RPMI8226 (cell line): Measurements from ENCODE around the gene BCL2L12.
"Not testable (repeated sequence)": the region's sequence is repeated elsewhere in the genome, so short reads cannot be mapped to it uniquely, and the experiment has no call there.

Source experiments
- DNase-seq: peaks from one replicate; pipeline ENCODE4 v3.0.0-alpha.2; 2015

BCL2L12 gene

GRCh38 chr19:49718991-49719390, 53.3 kb downstream of the BCL2L12 start:
- no peak for DNase-seq

GRCh38 chr19:49719420-49719819, 53.7 kb downstream of the BCL2L12 start:
- DNase-seq: not testable (repeated sequence)
